Adrenal gland (tissue), 5 donors: ENCODE measurements around the gene RRM2.

Source experiments
- POLR2A ChIP-seq, 2 donors: fragments of 450-650 bp; IDR thresholded peaks; one replicate each; pipeline ENCODE4 v1.6.1; 2017; ENCODE audit warnings: antibody characterized with exemption in 2 of 2, mild to moderate bottlenecking in 2 of 2, moderate library complexity in 1 of 2
- TF ChIP-seq, protein P1 (sequence below), 6 experiments: fragments of 450-650 bp in 4 of 6; fragments of 200-600 bp in 2 of 6; sonication (generic) in 1 of 6; IDR thresholded peaks; 1 replicate in 5 of 6; 2 replicates in 1 of 6; pipeline versions ENCODE4 v1.5.1 to v1.8.0; 2016 to 2021; ENCODE audit warnings: antibody characterized with exemption in 6 of 6, mild to moderate bottlenecking in 2 of 6, moderate library complexity in 1 of 6
- donor health status: DM: no; HTN: no; CAD: no.

DNA sequence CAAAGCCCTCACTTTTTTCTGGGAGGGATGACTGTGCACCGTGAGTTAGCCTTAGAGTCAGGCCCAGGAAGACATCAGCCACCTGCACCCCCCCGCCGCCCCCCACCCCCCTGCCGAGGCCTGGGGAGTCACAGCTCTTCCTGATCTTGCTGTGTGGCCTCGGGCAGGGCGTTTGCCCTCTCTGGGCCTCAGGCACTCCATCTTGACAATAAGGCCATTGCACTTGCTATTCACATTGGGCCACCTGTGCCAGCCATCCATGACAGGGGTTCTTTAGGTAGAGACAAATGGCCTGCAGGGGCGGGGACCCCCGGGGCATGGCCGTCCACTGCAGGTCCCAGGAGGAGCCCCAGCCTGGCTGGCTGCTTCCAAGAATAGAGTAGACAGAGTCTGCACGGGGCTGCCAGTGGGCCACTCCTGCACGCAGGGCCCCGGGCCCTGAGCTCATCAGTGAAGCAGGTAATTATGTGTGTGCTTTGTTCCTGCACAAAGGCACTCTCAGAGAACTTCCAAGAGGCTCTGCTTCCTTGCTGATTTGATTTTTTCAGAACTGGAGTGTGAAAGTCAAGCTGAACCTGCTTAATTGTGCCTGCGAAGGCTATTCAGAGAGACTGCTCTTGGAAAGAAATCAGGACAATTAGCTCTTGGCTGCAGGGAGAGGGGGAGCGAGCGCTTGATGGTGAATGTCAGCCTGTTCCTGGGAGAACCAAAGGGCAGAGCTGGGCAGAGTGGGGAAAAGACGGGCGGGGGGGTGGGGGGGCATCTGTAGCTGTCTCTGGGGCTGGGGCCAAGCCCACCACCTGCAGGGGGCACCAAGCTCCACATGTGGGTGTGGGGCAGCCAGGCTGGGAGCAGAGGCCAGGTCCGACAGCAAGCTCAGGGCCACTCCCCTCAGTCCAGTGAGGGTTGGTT, 40.3 kb downstream of the RRM2 start:
- TF ChIP-seq POLR2A (IDR thresholded peaks at IDR 0.05) = no peak
- TF ChIP-seq, protein P1, sequence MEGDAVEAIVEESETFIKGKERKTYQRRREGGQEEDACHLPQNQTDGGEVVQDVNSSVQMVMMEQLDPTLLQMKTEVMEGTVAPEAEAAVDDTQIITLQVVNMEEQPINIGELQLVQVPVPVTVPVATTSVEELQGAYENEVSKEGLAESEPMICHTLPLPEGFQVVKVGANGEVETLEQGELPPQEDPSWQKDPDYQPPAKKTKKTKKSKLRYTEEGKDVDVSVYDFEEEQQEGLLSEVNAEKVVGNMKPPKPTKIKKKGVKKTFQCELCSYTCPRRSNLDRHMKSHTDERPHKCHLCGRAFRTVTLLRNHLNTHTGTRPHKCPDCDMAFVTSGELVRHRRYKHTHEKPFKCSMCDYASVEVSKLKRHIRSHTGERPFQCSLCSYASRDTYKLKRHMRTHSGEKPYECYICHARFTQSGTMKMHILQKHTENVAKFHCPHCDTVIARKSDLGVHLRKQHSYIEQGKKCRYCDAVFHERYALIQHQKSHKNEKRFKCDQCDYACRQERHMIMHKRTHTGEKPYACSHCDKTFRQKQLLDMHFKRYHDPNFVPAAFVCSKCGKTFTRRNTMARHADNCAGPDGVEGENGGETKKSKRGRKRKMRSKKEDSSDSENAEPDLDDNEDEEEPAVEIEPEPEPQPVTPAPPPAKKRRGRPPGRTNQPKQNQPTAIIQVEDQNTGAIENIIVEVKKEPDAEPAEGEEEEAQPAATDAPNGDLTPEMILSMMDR (IDR thresholded peaks at IDR 0.05) = no peak
